ENCODE measurements around the gene TMEM179.

TMEM179 gene

DNA sequence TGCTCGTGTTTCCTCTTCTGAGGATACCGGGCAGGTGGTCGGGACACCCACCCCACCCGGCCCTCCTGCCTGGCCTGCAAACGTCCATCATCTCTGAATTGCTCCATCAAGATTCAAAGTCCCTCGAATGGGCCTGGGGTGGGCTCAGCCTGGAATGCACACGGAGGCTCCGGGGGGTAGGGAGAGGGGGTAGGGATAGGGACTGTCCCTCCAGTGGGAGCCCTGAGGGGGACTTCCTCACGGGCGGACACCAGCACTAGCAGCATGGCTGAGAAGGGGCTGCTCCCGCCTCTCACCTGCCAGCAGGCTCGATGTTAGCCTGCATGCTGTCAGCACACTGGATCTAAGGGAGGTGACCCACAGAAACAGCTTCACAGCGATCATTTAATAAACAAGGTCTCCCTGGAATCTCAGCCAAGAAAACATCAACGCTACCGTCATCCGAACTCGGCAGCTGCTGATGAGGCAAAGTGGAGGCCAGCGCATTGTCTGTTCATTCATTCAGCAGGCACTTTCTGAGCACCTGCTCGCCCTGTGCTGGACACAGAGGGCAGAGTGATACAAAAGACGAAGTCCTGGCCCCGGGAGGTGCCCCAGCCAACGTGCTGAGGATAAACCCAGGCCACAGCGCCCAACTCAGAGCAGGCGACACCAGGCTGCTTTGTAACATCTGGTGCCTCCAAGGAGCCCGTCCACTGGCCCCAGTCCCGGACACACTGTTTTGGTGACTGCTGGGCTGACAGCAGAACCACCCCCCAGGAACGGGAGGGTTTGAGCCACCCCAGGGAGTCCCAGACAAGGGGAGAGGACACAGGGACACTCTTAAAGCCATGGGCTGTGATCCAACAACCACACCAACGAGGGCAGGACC is 6.3 kb downstream of the TMEM179 start:
- DNase-seq = no peak

DNA sequence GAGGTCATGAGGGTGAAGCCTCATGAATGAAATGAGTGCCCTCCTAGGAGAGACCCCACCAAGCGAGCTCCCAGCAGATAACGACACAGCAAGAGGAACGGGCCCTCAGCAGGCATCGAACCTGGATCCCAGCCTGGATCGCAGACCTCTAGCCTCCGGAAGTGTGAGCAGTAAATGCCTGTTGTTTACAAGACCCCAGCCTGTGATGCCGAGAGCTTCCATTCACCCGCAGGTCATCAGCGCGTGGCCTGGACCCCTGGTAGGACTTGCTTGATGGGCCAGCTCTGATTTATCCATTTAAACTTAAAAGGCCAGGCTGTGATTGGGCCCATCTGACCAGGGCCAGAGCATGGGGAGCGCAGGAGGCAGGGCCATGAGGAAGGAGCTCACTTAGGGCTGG is 7.0 kb downstream of the TMEM179 start:
- no peak for DNase-seq

DNA sequence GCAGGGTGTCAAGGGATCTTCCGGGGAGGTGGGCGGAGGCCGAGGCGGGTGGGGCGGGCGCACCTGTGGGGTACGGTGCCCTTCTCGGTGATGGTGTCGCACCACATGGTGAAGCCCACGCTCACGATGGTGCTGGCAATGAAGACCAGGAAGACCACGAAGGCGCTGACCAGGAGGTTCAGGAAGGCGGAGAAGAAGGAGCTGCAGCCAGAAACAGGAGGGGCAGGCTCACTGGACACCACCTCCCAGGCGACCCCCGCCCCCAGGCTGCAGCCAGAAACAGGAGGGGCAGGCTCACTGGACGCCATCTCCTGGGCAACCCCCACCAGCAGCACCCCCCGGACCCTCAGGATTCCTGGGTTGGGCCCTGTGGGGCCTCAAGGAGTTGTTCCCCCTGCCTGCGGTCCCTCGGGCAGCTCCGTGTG is 7.6 kb downstream of the TMEM179 start:
- DNase-seq = no peak

DNA sequence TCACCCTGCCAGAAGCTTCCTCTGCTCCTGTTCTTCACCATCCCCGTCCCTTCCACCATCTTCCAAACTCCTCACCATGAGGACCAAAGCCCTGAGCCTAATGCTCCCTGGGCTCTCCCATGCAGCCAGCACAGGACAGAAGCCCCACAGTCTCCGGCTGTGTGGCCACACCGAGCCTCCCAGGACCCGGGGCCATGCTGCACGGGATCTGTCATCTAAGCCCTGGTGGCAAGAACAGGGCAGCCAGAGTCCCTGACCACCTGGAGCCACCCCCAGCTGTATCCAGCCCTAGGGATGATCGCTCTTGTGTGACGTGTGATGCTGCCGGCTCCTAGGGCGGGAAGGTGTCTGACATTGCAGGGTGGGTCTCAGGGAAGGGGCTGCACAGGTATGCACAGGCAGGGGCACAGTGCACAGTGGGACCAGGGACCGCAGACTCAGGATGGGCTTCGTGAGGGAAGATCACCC is 8.1 kb downstream of the TMEM179 start:
- DNase-seq = no peak

DNA sequence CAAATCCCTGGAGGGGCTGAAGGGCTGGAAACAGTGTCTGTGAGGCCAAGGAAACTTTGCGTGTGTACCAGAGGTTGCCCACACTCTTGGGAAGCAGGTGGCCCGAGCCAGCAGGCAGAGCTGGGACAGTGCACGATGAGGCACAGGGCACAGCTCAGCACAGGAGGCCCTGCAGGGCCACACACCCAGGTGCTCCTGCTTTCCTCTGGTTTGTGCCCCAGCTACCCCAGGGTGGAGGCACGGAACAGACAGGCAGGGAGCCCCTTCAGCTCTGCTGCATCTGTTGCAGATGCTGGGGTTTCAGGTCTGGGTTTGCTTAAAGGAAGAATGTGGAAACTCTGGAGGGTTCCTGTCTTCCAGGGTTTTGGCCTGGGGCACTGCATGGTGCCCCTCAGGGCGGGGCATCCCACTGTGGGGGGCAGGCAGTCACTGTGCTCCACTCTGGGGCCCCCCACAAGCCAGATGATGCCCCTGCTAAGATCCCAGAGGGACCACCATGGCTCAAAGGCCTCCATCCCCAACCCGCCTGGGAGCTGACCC is 8.6 kb downstream of the TMEM179 start:
- DNase-seq = no peak

DNA sequence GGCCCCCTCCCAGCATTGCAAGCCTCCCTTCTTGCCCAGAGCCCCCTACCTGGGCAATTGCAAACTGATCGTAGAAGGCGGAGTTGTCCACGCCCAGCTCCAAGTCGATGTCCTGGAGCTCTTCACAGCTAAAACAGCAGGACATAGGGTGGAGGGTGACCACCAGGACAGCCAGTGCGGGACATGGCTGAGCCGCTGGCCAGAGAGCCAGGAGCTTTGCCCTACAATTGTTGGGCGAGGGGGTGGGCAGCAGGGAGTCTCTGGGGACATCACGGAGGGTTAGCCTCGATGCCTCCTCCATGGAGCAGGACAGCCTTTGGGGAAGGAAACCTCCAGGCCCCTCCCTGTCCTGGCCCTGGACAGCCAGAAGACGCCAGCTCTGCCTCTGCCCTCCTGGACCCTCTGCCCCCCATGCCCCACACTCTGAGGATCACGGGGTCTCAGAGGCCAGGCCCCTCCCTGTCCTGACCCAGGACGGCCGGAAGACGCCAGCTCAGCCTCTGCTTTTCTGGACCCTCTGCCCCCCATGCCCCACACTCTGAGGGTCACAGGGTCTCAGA is 9.4 kb downstream of the TMEM179 start:
- no peak for DNase-seq

DNA sequence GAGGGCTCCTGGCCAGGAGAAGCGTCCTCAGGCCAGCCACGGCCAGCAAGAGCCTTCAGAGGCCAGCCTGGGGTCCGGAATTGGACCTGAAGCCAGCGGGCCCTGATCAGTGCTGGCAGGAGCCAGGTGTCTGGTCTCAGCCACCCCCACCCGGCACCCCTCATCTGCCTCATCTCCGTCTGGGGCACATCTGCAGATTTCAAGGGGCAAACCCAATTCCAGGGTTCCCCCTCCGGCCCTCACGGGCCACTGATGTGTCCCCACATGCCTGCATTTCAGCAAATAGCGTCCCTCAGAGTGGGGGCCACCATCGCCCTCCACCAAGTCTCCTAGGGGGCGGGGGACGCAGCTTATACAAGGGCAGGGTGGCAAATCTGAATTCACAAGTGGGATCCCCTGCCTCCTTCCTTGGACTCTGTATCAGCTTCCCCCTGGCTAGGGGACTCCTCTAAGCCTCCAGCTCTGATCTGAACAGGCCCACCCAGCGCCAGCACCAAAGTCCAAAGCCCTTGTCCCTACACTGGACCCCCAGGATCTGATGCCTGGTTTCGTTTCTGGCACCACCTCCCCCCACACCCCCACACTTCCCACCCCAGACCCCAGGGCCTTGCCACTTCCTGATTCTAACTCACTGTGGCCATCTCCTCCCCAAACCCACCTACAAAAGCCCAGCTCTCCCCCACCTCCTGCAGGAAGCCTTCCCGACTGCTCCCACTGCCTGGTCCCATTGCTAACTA is 10.1 kb downstream of the TMEM179 start:
- DNase-seq = no peak

DNA sequence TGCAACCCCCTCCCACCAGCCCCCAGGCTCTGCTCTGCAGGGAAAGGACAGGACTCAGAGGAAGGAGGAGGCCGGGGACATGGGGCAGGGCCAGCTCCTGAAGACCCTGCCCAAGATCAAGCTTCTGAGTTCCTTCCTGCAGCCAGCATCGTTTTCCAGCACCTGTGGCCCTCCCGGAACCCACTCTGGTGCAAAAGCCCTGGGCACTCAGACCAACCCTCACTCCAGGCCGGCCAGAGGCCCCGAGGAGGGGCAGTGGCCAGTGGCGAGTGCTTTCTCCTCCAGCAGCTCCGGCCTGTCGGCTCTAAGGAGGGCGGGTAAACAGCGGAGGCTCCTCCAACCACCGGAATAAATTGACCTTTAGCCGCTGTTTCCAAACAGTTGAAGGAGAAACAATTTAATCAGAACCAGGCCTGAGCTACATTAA is 10.8 kb downstream of the TMEM179 start:
- DNase-seq = no peak

DNA sequence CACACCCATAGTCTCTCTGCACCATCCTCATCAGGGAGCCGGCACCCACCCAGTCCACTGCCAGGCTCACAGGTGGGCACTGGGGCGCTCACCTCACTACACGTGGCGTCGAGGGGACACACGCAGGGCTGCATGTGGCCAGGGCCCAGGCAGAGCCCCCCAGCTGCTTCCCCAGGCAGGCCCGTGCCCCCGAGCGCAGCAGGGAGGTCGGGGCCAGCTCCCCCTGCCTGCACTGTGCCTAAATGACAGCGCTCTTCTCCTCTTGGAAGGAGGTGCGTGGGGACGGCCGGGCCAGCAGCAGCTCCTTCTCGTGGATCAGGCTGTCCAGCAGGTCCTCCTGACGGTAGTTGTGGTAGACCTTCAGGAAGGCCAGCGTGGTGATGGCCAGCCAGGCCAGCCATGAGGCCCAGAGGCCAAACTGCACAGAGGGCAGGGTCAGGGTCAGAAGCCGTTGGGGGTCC is 11.3 kb downstream of the TMEM179 start:
- DNase-seq = no peak

DNA sequence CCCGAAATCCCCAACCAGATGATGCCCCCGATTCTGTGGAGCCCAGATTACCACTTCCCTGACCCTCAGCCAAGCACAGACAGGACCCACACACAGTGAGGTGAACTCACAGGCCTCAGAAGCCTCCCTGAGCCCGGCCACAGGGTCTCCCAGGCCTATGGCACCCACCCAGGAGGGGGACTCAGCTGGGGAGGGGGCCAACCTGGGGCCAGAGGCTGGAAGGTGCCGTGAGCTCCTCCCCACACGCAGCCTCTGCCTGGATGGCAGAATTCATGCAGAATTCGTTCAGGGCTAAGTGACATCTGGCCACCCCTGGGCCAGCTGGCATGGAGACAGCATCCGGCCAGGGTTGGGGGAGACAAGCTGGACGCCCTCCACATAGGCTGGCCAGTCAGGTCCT is 11.8 kb downstream of the TMEM179 start:
- no peak for DNase-seq

DNA sequence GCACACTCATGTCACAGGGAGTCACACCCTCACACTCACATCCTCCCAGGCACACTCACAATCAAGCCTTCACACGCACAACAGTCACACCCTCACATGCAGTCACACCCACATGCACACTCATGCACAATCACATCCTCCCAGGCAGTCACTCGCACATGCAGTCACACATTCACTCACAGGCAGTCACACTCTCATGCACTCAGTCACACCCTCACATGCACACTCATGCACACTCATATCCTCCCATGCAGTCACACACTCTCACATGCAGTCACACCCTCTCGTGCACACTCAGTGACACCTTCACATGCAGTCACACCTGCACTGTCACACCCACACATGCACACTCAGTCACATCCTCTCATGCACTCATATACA is 12.3 kb downstream of the TMEM179 start:
- DNase-seq = no peak

DNA sequence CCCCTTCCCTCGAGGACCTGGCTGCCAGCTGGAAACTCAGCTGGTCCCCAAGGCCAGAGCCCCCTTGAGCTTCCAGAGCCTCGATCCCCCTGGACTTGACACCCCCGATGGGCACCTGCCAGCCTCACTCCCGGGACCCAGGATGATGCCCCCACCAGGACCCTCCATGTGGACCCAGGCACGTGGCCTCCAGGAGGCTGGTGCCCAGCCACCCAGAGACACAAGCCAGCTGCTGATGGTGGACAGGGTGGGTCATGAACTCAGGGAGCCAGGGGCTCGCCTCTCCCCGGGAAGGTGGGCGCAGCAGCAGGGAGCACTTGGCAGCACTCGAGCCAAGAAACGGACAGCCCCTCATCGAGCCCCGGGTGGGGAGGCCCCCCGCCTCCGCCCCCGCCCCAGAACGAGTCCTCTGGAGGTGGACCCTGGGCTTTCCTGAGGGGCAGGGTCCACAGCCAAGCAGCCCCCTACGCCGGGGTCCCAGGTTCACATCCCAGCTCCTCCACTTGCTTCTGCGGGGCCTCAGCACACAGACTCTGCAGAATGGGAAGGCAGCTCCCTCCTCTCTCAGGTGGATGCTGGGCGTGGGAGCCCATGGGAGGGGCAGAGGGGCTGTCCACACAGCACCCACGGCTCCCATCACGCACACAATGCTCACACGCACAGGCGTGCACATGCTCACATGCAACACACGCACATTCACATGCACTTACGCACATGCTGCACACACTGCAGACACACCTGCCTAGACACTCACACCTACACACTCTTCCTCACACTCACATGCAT is 12.9 kb downstream of the TMEM179 start:
- no peak for DNase-seq

DNA sequence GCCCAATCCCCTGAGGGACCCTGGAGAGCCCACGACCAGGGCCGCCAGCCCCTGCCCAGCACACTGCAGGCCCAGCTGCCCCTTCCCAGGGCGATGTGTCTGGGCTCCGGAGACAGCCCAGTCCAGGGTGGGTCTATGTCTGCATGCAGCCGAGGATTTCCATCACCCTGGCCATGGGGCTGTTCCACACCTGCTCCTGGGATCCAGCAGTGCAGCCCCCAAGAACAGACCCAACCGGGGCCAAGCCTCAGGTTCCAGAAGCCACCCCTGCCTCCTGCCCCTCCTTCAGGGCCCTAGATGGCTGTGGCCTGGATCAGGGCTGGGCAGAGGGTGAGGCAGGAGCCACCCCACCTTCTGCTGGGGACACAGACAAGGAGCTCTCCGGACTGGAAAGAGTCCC is 13.5 kb downstream of the TMEM179 start:
- no peak for DNase-seq

DNA sequence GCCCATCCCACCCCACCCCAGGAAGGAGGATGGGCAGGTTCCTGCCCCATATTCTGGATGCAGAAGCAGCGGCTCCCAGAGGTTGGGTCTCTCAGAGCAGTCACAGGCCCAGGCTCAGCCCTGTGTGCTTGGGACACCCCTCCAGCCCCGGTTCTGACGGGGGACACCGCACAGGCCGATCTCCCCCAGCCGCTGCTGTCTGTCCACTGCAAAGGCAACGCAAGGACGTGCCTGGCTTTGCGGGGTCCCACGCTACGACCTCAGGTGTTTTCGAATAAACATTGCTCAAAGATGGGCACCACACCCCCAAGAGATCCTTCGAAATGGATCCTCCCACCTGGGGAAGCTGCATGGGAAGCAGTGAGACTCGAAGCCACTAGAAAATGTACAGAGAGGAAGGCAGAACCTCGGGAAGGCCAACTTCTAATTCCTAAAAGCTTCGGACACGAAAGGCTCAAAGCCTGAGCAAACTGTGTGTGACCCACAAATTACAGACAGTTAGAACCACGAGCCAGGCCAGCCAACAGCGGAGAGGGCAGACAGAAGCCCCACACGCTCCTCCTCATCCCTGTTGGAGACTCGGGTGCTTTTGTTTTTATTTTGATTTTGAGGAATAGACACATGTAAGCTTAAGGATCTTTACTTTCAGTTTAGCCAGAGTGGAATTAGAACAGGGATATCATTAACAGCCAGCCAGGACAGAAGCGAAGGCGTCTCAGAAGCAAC is 14.2 kb downstream of the TMEM179 start:
- no peak for DNase-seq

DNA sequence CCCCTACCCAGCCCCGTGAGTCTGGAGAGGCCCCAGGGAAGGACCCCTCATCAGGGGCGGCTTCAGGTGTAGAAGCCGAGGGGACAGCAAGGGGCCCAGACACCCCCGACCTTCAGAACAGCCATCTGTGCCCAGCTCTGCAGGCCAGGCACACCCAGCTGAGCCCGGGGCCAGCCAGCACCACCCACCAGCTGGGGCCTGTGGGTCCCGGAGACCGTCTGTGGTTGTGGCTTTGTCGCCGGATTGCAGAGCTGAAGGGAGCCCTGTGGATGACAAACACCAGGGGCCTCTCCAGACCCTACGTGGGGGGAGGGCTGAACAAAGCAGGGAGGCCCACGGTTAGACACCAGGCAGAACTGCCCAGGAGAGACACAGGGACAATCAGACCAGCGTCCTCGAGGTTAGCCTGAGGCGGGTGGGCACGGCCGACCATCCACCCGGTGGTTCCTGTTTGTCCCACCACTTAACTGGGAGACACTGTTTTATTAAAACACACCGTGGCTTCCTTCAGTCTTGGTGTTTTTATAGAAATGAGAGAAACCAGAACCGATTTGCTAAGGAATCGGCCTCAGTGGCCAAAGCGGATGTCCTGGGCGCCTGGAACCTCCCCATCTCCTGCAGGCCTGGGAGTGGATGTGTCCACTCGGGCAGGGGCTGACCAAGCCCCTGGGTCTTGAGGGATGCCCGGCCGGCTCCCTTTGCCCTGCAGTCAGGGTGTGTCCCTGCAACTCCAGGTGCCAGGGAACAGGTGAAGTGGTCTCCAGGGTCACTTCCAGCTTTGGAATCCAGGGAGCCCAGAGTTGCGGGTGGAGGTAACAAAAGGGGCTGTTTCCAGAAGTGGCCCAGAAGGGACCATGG is 15.0 kb downstream of the TMEM179 start:
- DNase-seq = no peak

DNA sequence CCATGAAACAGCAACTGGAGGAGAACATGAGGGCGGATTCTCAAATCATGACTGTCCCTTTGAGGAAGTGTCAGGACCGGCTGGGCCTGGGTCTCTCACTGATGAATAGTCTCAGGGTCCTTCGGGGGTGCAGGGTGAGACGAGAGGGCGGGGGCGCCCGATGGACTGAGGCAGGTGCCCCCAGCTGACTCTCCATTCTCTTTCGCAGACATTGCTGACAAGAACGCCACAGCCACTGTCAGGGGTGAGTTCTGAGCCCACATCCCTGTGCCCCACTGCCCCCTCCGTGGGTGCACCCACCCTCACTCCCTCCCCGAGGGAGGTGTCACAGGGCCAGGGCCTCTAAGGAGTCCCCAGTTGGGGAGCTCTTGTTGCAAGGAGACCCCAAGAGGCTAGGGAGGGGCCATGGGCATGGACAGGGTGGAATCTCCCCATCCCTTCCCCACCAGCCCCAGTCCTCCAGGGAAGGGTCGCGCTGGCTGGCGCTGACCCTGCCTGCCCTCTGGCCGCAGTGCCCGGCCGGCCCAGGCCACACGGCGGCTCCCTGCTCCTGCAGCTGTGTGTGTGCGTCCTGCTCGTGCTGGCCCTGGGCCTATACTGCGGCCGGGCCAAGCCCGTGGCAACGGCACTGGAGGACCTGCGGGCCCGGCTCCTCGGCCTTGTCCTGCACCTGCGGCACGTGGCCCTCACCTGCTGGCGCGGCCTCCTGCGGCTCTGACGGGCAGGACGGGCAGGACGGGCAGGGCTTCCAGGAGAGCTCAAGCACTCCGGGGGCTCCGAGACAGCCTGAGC is 16.3 kb downstream of the TMEM179 start:
- no peak for DNase-seq

DNA sequence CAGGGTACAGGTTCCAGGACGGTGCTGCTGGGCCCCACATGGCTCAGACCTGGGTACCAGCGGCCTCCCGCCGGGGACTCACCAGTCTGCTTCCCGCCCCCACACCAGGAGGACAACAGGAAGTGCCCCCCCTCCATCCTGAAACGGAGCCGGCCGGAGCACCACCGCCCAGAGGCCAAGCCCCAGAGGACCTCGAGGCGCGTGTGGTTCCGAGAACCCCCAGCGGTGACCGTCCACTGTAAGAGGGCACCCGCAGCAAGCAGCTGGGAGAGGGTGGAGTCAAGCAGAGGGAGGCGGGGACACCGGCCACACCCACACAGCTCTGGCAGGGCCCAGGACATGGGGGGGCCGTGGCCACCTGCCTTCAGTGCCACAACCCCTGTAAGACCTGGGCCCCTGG is 16.9 kb downstream of the TMEM179 start:
- no peak for DNase-seq

DNA sequence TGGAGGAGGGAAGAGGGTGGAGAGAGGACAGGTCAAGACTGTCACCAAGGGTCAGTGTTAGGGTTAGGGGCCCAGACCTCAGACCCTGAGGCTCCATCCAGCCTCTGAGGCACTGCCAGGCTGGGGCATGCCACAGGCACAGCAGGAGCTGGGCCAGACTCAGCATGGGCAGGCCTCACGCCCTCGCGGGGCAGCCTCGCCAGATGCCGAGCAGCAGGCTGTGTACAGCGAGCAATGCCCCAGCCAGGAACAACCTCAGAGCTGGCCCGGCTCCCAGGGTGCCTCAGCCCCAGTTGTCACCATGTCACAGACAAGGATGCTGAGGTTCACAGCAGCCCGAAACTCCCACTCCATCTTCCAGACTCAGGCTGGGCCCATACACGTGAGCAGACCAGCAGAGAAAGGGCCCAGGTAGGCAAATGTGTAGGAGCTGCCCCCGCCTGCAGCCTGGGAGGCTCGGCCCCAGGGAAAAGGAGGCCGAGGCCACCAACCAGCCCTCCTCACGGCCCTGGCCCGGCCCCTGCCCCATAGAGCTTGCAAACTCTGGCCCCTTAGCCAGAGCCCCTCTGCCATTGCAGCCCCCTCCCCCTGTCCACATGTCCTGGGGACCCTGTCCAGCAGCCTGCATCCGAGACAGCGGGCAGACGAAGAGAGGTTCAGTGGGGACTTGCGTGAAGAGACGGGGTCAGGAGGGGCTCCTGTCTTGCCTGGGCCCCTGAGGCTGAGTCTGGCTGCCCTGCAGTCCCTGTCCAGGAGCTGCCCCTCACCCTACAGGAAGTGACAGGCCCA is 17.5 kb downstream of the TMEM179 start:
- no peak for DNase-seq
